Measurements from ENCODE around the gene NDUFS8. TPM values are rescaled to one million over a fixed set of nuclear protein-coding genes. Genes with fewer than 3 reads are reported as not detected.

The NDUFS8 gene
- total and polyA plus RNA-seq, 2 of the 13 experiments (the other 11 are each of a cell fraction or from before 2014, with no cell fraction given): 96.7 to 158 TPM

GRCh38 chr11:68016904-68017817, 13.3 kb upstream of the NDUFS8 start (continued):
- TF ChIP-seq HNF1A (IDR thresholded peaks at IDR 0.05; ENCODE audit: low read depth) (no peak), HNF1A (CRISPR knock-in tag; IDR thresholded peaks at IDR 0.05; ENCODE audit: borderline replicate concordance) (peak; percentile 23; the same call in 1 of the 2 replicates), ZBTB3 (CRISPR knock-in tag; IDR thresholded peaks at IDR 0.05; ENCODE audit: borderline replicate concordance, low read depth) (no peak), PHF5A (CRISPR knock-in tag; IDR thresholded peaks at IDR 0.05; ENCODE audit: low read depth, unreplicated experiment) (peak; percentile 13), RBM22 (optimal IDR thresholded peaks at IDR 0.05; ENCODE audit: low read length) (peak; percentile 73), CERS6 (CRISPR knock-in tag; IDR thresholded peaks at IDR 0.05) (no peak), AKAP8 (CRISPR knock-in tag; IDR thresholded peaks at IDR 0.05) (peak; percentile 82), HMG20B (CRISPR knock-in tag; conservative IDR thresholded peaks at IDR 0.05) (peak; percentile 16; the same call in 1 of the 2 replicates), RFX1 (IDR thresholded peaks at IDR 0.05) (no peak)
- TF ChIP-seq, protein P1, sequence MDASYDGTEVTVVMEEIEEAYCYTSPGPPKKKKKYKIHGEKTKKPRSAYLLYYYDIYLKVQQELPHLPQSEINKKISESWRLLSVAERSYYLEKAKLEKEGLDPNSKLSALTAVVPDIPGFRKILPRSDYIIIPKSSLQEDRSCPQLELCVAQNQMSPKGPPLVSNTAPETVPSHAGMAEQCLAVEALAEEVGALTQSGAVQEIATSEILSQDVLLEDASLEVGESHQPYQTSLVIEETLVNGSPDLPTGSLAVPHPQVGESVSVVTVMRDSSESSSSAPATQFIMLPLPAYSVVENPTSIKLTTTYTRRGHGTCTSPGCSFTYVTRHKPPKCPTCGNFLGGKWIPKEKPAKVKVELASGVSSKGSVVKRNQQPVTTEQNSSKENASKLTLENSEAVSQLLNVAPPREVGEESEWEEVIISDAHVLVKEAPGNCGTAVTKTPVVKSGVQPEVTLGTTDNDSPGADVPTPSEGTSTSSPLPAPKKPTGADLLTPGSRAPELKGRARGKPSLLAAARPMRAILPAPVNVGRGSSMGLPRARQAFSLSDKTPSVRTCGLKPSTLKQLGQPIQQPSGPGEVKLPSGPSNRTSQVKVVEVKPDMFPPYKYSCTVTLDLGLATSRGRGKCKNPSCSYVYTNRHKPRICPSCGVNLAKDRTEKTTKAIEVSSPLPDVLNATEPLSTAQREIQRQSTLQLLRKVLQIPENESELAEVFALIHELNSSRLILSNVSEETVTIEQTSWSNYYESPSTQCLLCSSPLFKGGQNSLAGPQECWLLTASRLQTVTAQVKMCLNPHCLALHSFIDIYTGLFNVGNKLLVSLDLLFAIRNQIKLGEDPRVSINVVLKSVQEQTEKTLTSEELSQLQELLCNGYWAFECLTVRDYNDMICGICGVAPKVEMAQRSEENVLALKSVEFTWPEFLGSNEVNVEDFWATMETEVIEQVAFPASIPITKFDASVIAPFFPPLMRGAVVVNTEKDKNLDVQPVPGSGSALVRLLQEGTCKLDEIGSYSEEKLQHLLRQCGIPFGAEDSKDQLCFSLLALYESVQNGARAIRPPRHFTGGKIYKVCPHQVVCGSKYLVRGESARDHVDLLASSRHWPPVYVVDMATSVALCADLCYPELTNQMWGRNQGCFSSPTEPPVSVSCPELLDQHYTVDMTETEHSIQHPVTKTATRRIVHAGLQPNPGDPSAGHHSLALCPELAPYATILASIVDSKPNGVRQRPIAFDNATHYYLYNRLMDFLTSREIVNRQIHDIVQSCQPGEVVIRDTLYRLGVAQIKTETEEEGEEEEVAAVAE (CRISPR knock-in tag; IDR thresholded peaks at IDR 0.05; ENCODE audit: borderline replicate concordance): peak; percentile 97
